Lower lobe of right lung (tissue), 2 donors: Measurements from ENCODE around the gene UGT1A4. TPM values are rescaled to one million over a fixed set of nuclear protein-coding genes. Genes with fewer than 3 reads are reported as not detected.
"Not testable (repeated sequence)": the region's sequence is repeated elsewhere in the genome, so short reads cannot be mapped to it uniquely, and the experiment has no call there.

ENCODE experiments used
- ATAC-seq, 2 donors: fragments of 200-7000 bp; cut with Tn5 transposase; one replicate each; pipeline ENCODE4 v1.9.1; 2020 to 2022; ENCODE audit warnings: mild to moderate bottlenecking in 2 of 2, moderate library complexity in 2 of 2
- DNase-seq: peaks from one replicate; pipeline ENCODE4 v3.0.0-alpha.2; 2020
- H3K27ac ChIP-seq: fragments of 200-600 bp; one replicate; pipeline ENCODE4 v1.8.0; 2022
- H3K27me3 ChIP-seq: fragments of 200-600 bp; one replicate; pipeline ENCODE4 v1.8.0; 2022; ENCODE audit warnings: low read depth
- H3K36me3 ChIP-seq: fragments of 200-600 bp; one replicate; pipeline ENCODE4 v1.8.0; 2022; ENCODE audit warnings: mild to moderate bottlenecking
- H3K4me1 ChIP-seq: fragments of 200-600 bp; one replicate; pipeline ENCODE4 v1.8.0; 2022
- H3K4me3 ChIP-seq: fragments of 200-600 bp; one replicate; pipeline ENCODE4 v1.8.0; 2022; ENCODE audit warnings: mild to moderate bottlenecking
- H3K9me3 ChIP-seq: fragments of 200-600 bp; one replicate; pipeline ENCODE4 v1.8.0; 2022
- intact Hi-C: fragments of 100-400 bp; cut with DNase I; formaldehyde crosslinking; loops from one replicate; pipeline ENCODE4 v1.11.0; 2022
- total RNA-seq: library from RNA; stranded (reverse); fragmentation: NEBNext Ultra II Directional; extraction: Animal tissue kit (Norgen Biotek cat#: 25700); gene quantifications from one replicate; pipeline ENCODE4 v1.2.1, GENCODE V29; 2021
- TF ChIP-seq, protein P1 (sequence below): fragments of 200-600 bp; IDR thresholded peaks from one replicate; pipeline ENCODE4 v1.8.0; 2022; ENCODE audit warnings: antibody characterized with exemption, mild to moderate bottlenecking
- donor health status: DM: no; HTN: yes; CAD: no; lungs with severe emphysema.

UGT1A4 gene
- total RNA-seq, 1 donor from 2014 or later: not detected

DNA sequence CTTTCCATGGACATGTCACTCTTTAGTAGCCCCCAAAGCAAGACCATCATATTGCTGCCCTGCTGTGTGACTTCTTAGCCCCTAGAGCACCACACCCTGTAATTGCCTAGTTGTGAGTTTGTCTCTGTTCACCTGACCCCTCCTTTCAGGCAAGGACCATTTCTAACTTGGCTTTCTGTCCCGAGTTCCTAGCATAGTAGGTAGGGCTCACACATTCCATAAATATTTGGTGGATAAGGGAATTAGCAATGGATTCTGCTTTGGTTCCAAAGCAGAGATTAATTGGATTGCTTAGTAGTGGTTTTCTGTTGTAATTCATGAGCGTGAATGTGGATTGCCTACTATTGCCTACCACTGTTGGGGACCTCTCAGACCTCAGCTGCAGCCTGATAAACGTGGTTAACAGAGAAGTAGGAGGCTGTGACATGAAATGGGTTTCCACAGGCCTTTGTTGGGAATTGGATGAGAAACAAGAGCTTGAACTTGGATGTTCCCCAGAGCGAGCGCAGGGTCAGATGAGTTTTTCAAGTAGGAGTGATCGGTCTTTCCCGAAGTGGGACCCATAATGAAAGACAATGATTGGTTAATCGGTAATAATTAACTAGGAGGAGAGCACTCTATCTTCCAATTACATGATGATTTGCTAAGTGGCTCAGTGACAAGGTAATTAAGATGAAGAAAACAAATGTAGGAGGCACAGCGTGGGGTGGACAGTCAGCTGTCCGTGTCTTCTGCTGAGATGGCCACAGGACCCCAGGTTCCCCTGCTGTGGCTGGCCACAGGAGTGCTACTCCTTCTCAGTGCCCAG is 28.1 kb downstream of the UGT1A4 start:
- Histone ChIP-seq H3K4me3 (no peak overlapping the region), H3K4me1 (no peaks in the 10 kb centered on the region), H3K27ac (no peak overlapping the region), H3K9me3 (peaks cover 8% of the 10 kb centered on the region), H3K36me3 (no peaks in the 10 kb centered on the region), H3K27me3 (no peaks in the 10 kb centered on the region)
- no peak for DNase-seq
- ATAC-seq: no peak
- TF ChIP-seq, protein P1, sequence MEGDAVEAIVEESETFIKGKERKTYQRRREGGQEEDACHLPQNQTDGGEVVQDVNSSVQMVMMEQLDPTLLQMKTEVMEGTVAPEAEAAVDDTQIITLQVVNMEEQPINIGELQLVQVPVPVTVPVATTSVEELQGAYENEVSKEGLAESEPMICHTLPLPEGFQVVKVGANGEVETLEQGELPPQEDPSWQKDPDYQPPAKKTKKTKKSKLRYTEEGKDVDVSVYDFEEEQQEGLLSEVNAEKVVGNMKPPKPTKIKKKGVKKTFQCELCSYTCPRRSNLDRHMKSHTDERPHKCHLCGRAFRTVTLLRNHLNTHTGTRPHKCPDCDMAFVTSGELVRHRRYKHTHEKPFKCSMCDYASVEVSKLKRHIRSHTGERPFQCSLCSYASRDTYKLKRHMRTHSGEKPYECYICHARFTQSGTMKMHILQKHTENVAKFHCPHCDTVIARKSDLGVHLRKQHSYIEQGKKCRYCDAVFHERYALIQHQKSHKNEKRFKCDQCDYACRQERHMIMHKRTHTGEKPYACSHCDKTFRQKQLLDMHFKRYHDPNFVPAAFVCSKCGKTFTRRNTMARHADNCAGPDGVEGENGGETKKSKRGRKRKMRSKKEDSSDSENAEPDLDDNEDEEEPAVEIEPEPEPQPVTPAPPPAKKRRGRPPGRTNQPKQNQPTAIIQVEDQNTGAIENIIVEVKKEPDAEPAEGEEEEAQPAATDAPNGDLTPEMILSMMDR: no peak
- intact Hi-C loops: no loop called here

GRCh38 chr2:233747283-233747544 is 28.7 kb downstream of the UGT1A4 start:
- no peaks in the 10 kb centered on the region for H3K27me3 ChIP-seq
- DNase-seq (no peak), ATAC-seq (no peak)

DNA sequence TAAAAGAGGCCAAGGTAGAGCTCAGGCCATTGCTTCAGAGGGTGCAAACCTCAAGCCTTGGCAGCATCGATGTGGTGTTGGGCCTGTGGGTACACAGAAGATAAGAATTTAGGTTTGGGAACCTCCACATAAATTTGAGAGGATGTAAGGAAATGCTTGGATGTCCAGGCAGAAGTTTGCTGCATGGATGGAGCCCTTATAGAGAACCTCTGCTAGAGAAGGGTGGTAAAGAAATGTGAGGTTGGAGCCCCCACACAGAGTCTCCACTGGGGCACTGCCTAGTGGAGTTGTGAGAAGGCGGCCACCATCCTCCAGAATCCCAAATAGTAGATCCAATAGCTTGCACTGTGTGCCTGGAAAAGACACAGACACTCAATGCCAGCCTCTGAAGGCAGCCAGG is 32.2 kb downstream of the UGT1A4 start:
- H3K36me3 ChIP-seq, H3K4me3 ChIP-seq, intact Hi-C loops, H3K27ac ChIP-seq, DNase-seq, ATAC-seq, H3K27me3 ChIP-seq, H3K4me1 ChIP-seq, H3K9me3 ChIP-seq: not testable (repeated sequence)

More at GRCh38 chr2:233747283-233747544, 28.7 kb downstream of the UGT1A4 start:
- TF ChIP-seq, protein P1: no peak
- no peak overlapping the region for H3K27ac ChIP-seq
- no peaks in the 10 kb centered on the region for H3K4me1 ChIP-seq
- no peaks in the 10 kb centered on the region for H3K36me3 ChIP-seq
- no peak overlapping the region for H3K4me3 ChIP-seq
- intact Hi-C loops: no loop called here
- peaks cover 8% of the 10 kb centered on the region for H3K9me3 ChIP-seq

GRCh38 chr2:233751212-233752009 is 32.9 kb downstream of the UGT1A4 start:
- H3K4me3 ChIP-seq, intact Hi-C loops, DNase-seq, H3K36me3 ChIP-seq, H3K9me3 ChIP-seq, H3K27me3 ChIP-seq, ATAC-seq, H3K27ac ChIP-seq, H3K4me1 ChIP-seq: not testable (repeated sequence)

- intact Hi-C loops: no loop called here
- H3K36me3 ChIP-seq: no peaks in the 10 kb centered on the region
- H3K4me1 ChIP-seq: no peaks in the 10 kb centered on the region
- peaks cover 8% of the 10 kb centered on the region for H3K9me3 ChIP-seq
- DNase-seq (no peak), ATAC-seq (no peak)
- TF ChIP-seq, protein P1: no peak
- H3K4me3 ChIP-seq: no peak overlapping the region
- H3K27me3 ChIP-seq: no peaks in the 10 kb centered on the region
- H3K27ac ChIP-seq: no peak overlapping the region
Measured at GRCh38 chr2:233754872-233755611, 36.5 kb downstream of the UGT1A4 start.

DNA sequence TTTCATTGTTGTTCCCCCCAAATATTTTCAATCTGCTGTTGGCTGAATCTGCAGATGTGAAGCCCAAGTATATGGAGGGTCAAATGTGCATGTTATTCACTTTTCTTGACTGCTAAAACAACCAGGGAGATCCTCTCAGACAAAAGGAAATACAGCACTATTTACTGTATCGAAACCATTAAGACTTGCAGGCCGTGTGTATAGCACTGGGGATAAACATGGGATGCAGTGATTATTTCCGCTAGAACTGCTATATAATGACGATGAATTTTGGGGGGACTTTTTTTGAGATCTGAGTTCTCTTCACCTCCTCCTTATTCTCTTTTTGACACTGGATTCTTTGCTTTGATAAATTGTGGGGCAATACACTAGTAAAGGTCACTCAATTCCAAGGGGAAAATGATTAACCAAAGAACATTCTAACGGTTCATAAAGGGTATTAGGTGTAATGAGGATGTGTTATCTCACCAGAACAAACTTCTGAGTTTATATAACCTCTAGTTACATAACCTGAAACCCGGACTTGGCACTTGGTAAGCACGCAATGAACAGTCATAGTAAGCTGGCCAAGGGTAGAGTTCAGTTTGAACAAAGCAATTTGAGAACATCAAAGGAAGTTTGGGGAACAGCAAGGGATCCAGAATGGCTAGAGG is 38.0 kb downstream of the UGT1A4 start:
- peak in 1 of 2 donors; percentile 36 for ATAC-seq
- TF ChIP-seq, protein P1: no peak
- intact Hi-C loops: no loop called here
- H3K27ac ChIP-seq: no peak overlapping the region
- H3K36me3 ChIP-seq: no peaks in the 10 kb centered on the region
- DNase-seq: no peak
- no peaks in the 10 kb centered on the region for H3K27me3 ChIP-seq
- H3K4me3 ChIP-seq: no peak overlapping the region
- H3K4me1 ChIP-seq: no peaks in the 10 kb centered on the region
- H3K9me3 ChIP-seq: no peaks in the 10 kb centered on the region
